ENCODE results near the gene PSMF1.
"Not testable (repeated sequence)": the region's sequence is repeated elsewhere in the genome, so short reads cannot be mapped to it uniquely, and the experiment has no call there.

Gene PSMF1

DNA sequence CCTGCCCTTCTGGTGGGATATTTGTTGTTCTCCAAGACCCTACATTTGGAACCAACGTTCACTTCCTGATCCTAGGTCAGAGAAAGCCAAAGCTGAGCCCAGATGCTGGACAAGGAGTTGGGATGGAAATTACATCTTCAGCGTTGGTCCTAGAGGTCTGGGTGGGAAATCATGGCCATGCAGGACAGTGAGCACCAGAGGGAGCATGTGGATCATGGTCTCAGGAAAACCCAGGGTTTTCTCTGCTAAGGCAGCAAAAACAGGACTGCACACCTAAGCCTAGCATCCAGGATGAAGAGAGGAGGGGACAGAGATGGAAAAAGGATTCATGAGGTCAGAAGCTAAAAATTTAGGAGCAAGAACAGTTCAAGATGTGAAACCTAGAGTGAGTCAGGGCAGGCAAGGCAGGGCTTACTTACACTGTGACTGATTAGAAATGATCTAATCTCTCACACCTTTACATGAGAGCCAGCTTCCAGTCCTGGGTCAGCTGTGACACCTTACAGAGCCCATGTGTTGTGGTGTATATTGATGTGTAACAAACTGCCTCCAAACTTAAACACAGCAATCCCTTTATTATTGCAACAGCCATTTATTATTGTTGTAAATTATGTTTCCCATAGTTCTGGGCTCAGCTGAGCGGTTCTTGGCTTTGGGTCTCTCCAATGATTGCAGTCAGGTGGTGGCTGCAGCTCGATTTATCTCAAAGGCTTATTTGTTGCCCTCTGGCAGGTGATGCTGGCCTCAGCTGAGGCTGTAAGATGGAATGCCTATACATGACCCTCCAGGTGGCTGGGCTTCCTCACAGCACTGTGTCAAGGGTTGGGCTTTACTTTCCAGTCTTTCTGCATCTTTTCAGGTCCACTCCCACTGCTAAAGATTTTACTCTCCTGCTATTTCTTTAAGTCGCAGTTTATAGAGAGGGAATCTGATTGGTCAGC is 91.3 kb downstream of the PSMF1 start:
- no peaks in the 10 kb centered on the region for H3K9me3 ChIP-seq (replicated peaks; ENCODE audit: low read length)
- no peak overlapping the region for H3K4me2 ChIP-seq (ENCODE audit: low read length)
- H3K27me3 ChIP-seq (ENCODE audit: control insufficient read depth, insufficient read depth, low read length), result peaks cover 69% of the 10 kb centered on the region
- H3K4me3 ChIP-seq (ENCODE audit: low read length), result no peak overlapping the region
- H3K9ac ChIP-seq (ENCODE audit: low read depth, low read length), result no peak overlapping the region
- H3K36me3 ChIP-seq (ENCODE audit: insufficient read depth, low read length), result no peaks in the 10 kb centered on the region
- no peaks in the 10 kb centered on the region for H3K4me1 ChIP-seq (ENCODE audit: control insufficient read depth, insufficient read depth, low read length)

DNA sequence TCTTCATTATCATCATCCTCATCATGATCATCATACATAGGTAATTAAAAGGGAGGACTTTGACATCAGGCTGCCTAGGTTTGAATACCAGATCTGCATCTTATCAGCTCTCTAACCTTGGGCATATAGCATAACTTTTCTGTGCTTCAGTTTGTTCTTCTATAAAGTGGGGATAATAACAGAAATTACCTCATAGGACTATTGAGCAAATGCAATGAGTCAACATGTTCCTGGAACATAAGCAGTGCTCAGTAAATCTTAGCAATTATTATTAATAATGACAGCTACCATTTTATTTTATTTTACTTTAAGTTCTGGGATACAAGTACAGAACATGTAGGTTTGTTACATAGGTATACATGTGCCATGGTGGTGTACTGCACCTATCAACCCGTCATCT is 92.1 kb downstream of the PSMF1 start:
- Histone ChIP-seq H3K27me3 (ENCODE audit: control insufficient read depth, insufficient read depth, low read length) (peaks cover 76% of the 10 kb centered on the region), H3K4me2 (ENCODE audit: low read length) (no peak overlapping the region), H3K4me3 (ENCODE audit: low read length) (no peak overlapping the region), H3K9ac (ENCODE audit: low read depth, low read length) (no peak overlapping the region), H3K9me3 (replicated peaks; ENCODE audit: low read length) (no peaks in the 10 kb centered on the region), H3K4me1 (ENCODE audit: control insufficient read depth, insufficient read depth, low read length) (no peaks in the 10 kb centered on the region), H3K36me3 (ENCODE audit: insufficient read depth, low read length) (no peaks in the 10 kb centered on the region)

DNA sequence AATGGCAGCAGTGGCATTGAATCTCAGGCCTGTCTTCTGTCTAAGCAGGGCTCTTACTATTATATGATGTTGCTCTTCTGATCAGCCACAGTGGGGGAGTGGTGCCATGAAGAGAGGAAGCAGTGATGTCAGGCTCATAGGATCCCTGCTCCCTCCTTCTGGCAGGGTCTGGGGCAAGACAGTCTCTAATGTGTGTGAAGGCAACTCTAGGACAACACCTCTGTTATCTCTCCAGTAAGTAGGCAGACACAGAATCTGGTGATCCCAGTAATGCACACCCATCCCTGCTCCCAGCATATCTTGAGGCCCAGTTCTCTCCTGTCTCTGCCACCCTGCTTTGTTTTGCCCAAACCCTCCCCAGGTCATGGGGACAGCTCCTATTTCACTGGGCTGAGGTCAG is 93.6 kb downstream of the PSMF1 start:
- Histone ChIP-seq H3K4me1 (ENCODE audit: control insufficient read depth, insufficient read depth, low read length) (no peaks in the 10 kb centered on the region), H3K4me3 (ENCODE audit: low read length) (no peak overlapping the region), H3K9ac (ENCODE audit: low read depth, low read length) (no peak overlapping the region), H3K4me2 (ENCODE audit: low read length) (no peak overlapping the region), H3K27me3 (ENCODE audit: control insufficient read depth, insufficient read depth, low read length) (peaks cover 74% of the 10 kb centered on the region), H3K36me3 (ENCODE audit: insufficient read depth, low read length) (no peaks in the 10 kb centered on the region), H3K9me3 (replicated peaks; ENCODE audit: low read length) (no peaks in the 10 kb centered on the region)

DNA sequence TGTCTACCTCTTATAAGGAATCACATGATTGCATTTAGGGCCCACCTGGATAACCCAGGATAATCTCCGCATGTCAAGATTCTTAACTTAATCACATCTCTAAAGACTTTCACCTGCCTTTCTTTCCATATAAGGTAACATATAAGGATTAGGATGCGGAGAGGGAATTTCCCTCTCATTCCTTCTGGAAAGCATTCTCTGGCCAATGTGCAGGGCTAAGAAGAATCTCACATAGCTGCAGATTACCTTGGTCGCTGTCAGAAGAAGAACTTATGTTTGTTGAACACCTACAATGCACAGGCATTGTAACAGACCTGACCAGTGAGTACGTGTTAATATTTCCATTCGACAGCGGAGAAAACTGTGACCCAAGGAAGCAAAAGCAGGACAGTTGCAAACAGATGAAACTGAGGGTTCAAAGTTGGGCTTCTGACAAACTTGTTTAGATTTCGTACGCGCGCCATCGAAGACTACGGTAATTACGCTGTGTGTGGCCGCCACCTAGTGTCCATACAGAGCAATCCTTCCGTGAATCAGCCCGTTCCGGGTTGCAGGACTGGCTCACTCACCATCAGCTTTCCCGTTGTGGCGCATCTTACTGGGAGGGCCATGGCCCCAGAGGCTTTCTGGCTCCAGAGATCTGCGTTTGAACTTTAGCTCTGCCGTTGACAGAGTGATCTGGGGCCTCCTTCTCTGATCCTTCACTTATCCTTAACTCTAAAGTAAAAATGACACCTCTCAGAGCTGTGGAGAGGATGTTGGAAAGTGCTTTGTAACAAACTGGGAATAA is 94.4 kb downstream of the PSMF1 start:
- H3K36me3 ChIP-seq (ENCODE audit: insufficient read depth, low read length), result no peaks in the 10 kb centered on the region
- H3K4me2 ChIP-seq (ENCODE audit: low read length), result peak overlapping the region; percentile 42
- no peak overlapping the region for H3K4me3 ChIP-seq (ENCODE audit: low read length)
- H3K27me3 ChIP-seq (ENCODE audit: control insufficient read depth, insufficient read depth, low read length), result peaks cover 68% of the 10 kb centered on the region
- H3K4me1 ChIP-seq (ENCODE audit: control insufficient read depth, insufficient read depth, low read length), result no peaks in the 10 kb centered on the region
- H3K9me3 ChIP-seq (replicated peaks; ENCODE audit: low read length), result no peaks in the 10 kb centered on the region
- H3K9ac ChIP-seq (ENCODE audit: low read depth, low read length), result no peak overlapping the region

DNA sequence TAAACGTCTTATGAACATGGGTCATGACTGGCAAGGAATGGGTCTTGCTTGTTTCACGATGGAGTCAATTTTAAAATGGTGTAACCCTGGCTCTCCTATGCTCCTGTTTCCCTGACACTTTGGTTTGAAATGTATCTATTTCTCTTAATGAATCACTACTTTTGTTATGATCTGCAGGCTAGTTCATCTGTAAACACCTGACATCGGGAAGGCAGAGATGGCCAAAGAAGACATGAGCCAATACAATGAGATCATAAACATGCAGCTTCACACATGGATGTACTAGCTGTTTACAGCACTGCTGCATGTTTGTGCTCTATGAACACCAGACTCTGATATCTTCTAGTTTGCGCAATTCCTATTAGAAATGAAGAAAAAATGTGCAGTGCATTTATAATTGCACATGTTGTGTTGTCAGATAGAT is 96.4 kb downstream of the PSMF1 start:
- Histone ChIP-seq H3K4me2 (ENCODE audit: low read length) (no peak overlapping the region), H3K9ac (ENCODE audit: low read depth, low read length) (no peak overlapping the region), H3K4me3 (ENCODE audit: low read length) (no peak overlapping the region), H3K4me1 (ENCODE audit: control insufficient read depth, insufficient read depth, low read length) (no peaks in the 10 kb centered on the region), H3K36me3 (ENCODE audit: insufficient read depth, low read length) (no peaks in the 10 kb centered on the region), H3K27me3 (ENCODE audit: control insufficient read depth, insufficient read depth, low read length) (peaks cover 48% of the 10 kb centered on the region), H3K9me3 (replicated peaks; ENCODE audit: low read length) (no peaks in the 10 kb centered on the region)

DNA sequence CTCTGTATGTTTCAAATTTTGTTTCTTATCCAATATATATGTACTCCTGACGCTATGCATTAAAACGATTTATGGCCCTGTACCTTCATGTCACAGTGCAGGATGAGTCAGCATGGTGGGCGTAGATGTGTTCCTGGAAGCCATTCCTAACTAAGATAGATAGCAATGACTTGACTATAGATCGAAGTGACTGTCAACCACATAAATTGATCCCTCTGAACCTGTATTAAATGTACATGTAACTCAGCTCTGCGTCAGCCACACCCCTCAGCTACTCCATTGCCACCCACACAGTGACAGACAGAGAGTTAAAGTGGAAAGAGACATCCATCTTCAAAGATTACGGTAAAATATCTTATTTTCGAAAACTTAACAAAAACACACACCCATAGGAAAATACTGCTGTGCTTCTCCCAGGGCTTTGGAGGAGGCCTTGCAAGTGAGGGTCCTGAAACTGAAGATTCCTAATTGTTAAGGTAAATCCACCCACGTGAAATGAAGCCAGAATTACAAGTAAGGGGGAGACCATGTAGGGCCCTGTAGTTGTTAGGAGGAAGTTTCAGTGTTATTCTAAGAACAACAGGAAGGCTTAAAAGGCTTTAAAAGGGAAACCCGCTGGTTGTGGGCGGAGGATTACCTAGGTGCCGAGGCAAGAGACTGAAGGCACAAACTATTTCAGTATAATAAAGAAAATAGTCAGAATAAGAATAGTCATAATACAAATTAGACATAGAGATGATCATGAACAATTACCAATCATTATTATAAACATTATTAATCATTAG is 97.2 kb downstream of the PSMF1 start:
- peaks cover 42% of the 10 kb centered on the region for H3K27me3 ChIP-seq (ENCODE audit: control insufficient read depth, insufficient read depth, low read length)
- no peak overlapping the region for H3K4me3 ChIP-seq (ENCODE audit: low read length)
- no peaks in the 10 kb centered on the region for H3K36me3 ChIP-seq (ENCODE audit: insufficient read depth, low read length)

DNA sequence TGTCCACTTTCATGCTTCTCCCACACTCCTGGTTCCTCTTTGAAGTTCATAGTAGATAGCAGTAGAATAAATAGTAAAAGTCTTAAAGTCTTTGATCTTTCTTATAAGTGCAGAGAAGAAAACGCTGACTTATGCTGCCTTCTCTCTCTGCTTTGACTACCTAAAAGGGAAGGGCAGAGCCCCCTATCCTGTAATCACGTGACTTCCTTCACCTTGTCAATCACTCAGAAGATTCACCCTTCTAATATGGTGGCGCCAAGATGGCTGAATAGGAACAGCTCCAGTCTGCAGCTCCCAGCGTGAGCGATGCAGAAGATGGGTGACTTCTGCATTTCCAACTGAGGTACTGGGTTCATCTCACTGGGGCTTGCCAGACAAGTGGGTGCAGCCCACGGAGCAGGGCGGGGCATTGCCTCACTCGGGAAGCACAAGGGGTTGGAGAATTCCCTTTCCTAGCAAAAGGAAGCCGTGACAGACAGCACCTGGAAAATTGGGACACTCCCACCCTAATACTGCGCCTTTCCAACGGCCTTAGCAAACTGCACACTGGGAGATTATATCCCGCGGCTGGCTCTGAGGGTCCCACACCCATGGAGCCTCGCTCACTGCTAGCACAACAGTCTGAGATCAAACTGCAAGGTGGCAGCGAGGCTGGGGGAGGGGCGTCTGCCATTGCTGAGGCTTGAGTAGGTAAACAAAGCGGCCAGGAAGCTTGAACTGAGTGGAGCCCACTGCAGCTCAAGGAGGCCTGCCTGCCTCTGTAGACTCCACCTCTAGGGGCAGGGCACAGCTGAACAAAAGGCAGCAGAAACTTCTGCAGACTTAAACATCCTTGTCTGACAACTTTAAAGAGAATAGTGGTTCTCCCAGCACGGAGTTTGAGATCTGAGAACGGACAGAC is 98.4 kb downstream of the PSMF1 start:
- H3K9ac ChIP-seq (ENCODE audit: low read depth, low read length); H3K4me1 ChIP-seq (ENCODE audit: control insufficient read depth, insufficient read depth, low read length); H3K9me3 ChIP-seq (replicated peaks; ENCODE audit: low read length); H3K4me3 ChIP-seq (ENCODE audit: low read length); H3K4me2 ChIP-seq (ENCODE audit: low read length); H3K36me3 ChIP-seq (ENCODE audit: insufficient read depth, low read length): not testable (repeated sequence)
- H3K27me3 ChIP-seq (ENCODE audit: control insufficient read depth, insufficient read depth, low read length), result peaks cover 37% of the 10 kb centered on the region

More for the DNA sequence above, 97.2 kb downstream of the PSMF1 start:
- Histone ChIP-seq H3K4me2 (ENCODE audit: low read length) (no peak overlapping the region), H3K4me1 (ENCODE audit: control insufficient read depth, insufficient read depth, low read length) (no peaks in the 10 kb centered on the region), H3K9ac (ENCODE audit: low read depth, low read length) (no peak overlapping the region), H3K9me3 (replicated peaks; ENCODE audit: low read length) (no peaks in the 10 kb centered on the region)

All from skeletal muscle satellite cell (primary cell).